ENCODE results near the gene IZUMO4.

GRCh38 chr19:2050349-2050990, 46.2 kb upstream of the IZUMO4 start:
- no peak for TF ChIP-seq CTCF (IDR thresholded peaks at IDR 0.05; ENCODE audit: low read depth, low read length, missing input control)
- TF ChIP-seq TAF1 (conservative IDR thresholded peaks at IDR 0.05) = peak; percentile 3
- TF ChIP-seq HNF4G (IDR thresholded peaks at IDR 0.05) = no peak
- TF ChIP-seq EGR1 (IDR thresholded peaks at IDR 0.05; ENCODE audit: low read depth in 2 of 2) = no peak
- no peak for TF ChIP-seq ATF3 (IDR thresholded peaks at IDR 0.05)
- TF ChIP-seq JUND (IDR thresholded peaks at IDR 0.05) = no peak
- no peak for TF ChIP-seq SP1 (IDR thresholded peaks at IDR 0.05)
- TF ChIP-seq REST (IDR thresholded peaks at IDR 0.05) = no peak
- no peak for TF ChIP-seq GABPA (IDR thresholded peaks at IDR 0.05 in 1 of 2, conservative IDR thresholded peaks at IDR 0.05 in 1 of 2)
- TF ChIP-seq RAD21 (IDR thresholded peaks at IDR 0.05) = no peak
- no peak for TF ChIP-seq MAX (IDR thresholded peaks at IDR 0.05)
- no peak for TF ChIP-seq NR2F2 (IDR thresholded peaks at IDR 0.05)
- TF ChIP-seq ZBTB33 (IDR thresholded peaks at IDR 0.05) = no peak

All from liver (tissue), 3 donors.